GM12878 (cell line): Measurements from ENCODE around the gene SIX3. TPM values are rescaled to one million over a fixed set of nuclear protein-coding genes. Genes with fewer than 3 reads are reported as not detected.

ENCODE experiments used
- BACH1 ChIP-seq: fragments of 450-650 bp; IDR thresholded peaks from 2 replicates; pipeline ENCODE4 v1.6.1; 2017; ENCODE audit warnings: mild to moderate bottlenecking, borderline replicate concordance
- CBFB ChIP-seq: IDR thresholded peaks from 2 replicates; pipeline ENCODE4 v1.6.1; 2016; ENCODE audit warnings: antibody characterized with exemption, low read depth
- CBX3 ChIP-seq: fragments of 200-600 bp; sonication (generic); IDR thresholded peaks from 2 replicates; pipeline ENCODE4 v1.6.1; 2016; ENCODE audit warnings: low read depth, borderline replicate concordance
- polyA plus RNA-seq, 11 experiments: library from polyadenylated mRNA; depleted of rRNA in 4 of 11; unstranded in 6 of 11; stranded (reverse) in 5 of 11; fragments of >200 nt; fragmentation: Nextera tagmentation in 4 of 11; fragmentation: Illumina TruSeq in 1 of 11; extraction: Ambion mirVana in 4 of 11; extraction: Trizol in 1 of 11; gene quantifications; 1 replicate in 1 of 11; 2 replicates in 10 of 11; pipeline versions ENCODE4 v1.2.1 to v1.2.3, GENCODE V29; 2011 to 2016; ENCODE audit warnings: inconsistent platforms in 2 of 11, missing spikeins in 2 of 11, low read depth in 1 of 11
- total RNA-seq, 4 experiments: library from RNA; depleted of rRNA in 3 of 4; stranded (reverse); fragments of >200 nt in 3 of 4; fragmentation: Illumina TruSeq in 1 of 4; extraction: Trizol in 1 of 4; gene quantifications; 2 replicates each; pipeline versions ENCODE4 v1.2.1 to v1.2.3, GENCODE V29; 2013 to 2021
- TF ChIP-seq, protein P1 (sequence below): IDR thresholded peaks from 2 replicates; pipeline ENCODE4 v1.6.1; 2012; ENCODE audit warnings: improper control_type of control experiment, low read depth, low read length; ENCODE audit not compliant: insufficient replicate concordance
- TF ChIP-seq, protein P2 (sequence below): fragments of 450-650 bp; IDR thresholded peaks from 2 replicates; pipeline ENCODE4 v1.6.1; 2016; ENCODE audit warnings: mild to moderate bottlenecking, moderate library complexity, borderline replicate concordance

The SIX3 gene
- total and polyA plus RNA-seq, 10 of the 15 experiments (the other 5 are each of a cell fraction or from before 2014, with no cell fraction given) = 0.05 to 0.42 (median 0.13) TPM; not detected in 4

DNA sequence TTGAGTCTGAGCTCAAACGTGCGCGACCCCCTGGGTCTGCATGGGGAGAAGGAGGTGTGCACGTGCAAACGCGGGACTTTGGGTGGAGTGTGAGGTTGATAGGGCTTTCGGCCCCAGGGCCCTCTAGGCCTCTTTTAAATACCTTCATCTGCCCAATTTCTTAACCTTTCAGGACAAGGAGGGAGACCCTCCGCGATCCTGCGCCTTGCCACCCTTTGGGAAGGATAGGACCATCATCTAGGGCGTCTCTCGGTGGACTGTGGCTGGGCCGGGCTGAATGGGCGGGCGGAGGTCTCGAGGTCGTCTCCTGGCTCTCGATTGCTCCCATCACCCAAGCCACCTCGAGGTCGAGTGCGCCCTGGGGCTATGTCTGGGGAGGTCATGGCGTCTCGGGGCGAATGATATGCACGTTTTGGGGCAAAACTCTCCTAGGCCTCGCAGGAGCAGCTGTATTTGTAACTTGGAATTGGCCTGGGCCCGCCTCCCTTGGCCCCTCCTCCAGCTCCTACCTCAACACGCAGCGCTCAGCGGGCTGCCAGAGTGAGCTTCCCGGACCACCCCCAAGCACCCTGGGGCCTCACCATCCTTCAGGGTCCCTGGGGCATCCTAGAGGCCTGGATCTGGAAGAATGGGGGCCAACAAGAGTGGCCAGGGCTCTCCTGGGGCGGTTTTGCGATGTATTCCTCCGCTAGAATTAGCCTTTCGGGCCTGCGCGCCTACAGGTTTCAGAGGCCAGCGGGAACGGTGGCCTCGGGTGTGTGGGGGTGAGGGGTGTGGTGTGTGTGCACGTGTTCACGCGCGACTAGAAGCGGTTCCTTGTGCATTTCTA is 8.7 kb upstream of the SIX3 start (continued):
- TF ChIP-seq BACH1 (no peak), CBX3 (no peak), CBFB (no peak)
- TF ChIP-seq, protein P1, sequence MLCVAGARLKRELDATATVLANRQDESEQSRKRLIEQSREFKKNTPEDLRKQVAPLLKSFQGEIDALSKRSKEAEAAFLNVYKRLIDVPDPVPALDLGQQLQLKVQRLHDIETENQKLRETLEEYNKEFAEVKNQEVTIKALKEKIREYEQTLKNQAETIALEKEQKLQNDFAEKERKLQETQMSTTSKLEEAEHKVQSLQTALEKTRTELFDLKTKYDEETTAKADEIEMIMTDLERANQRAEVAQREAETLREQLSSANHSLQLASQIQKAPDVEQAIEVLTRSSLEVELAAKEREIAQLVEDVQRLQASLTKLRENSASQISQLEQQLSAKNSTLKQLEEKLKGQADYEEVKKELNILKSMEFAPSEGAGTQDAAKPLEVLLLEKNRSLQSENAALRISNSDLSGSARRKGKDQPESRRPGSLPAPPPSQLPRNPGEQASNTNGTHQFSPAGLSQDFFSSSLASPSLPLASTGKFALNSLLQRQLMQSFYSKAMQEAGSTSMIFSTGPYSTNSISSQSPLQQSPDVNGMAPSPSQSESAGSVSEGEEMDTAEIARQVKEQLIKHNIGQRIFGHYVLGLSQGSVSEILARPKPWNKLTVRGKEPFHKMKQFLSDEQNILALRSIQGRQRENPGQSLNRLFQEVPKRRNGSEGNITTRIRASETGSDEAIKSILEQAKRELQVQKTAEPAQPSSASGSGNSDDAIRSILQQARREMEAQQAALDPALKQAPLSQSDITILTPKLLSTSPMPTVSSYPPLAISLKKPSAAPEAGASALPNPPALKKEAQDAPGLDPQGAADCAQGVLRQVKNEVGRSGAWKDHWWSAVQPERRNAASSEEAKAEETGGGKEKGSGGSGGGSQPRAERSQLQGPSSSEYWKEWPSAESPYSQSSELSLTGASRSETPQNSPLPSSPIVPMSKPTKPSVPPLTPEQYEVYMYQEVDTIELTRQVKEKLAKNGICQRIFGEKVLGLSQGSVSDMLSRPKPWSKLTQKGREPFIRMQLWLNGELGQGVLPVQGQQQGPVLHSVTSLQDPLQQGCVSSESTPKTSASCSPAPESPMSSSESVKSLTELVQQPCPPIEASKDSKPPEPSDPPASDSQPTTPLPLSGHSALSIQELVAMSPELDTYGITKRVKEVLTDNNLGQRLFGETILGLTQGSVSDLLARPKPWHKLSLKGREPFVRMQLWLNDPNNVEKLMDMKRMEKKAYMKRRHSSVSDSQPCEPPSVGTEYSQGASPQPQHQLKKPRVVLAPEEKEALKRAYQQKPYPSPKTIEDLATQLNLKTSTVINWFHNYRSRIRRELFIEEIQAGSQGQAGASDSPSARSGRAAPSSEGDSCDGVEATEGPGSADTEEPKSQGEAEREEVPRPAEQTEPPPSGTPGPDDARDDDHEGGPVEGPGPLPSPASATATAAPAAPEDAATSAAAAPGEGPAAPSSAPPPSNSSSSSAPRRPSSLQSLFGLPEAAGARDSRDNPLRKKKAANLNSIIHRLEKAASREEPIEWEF = no peak
- TF ChIP-seq, protein P2, sequence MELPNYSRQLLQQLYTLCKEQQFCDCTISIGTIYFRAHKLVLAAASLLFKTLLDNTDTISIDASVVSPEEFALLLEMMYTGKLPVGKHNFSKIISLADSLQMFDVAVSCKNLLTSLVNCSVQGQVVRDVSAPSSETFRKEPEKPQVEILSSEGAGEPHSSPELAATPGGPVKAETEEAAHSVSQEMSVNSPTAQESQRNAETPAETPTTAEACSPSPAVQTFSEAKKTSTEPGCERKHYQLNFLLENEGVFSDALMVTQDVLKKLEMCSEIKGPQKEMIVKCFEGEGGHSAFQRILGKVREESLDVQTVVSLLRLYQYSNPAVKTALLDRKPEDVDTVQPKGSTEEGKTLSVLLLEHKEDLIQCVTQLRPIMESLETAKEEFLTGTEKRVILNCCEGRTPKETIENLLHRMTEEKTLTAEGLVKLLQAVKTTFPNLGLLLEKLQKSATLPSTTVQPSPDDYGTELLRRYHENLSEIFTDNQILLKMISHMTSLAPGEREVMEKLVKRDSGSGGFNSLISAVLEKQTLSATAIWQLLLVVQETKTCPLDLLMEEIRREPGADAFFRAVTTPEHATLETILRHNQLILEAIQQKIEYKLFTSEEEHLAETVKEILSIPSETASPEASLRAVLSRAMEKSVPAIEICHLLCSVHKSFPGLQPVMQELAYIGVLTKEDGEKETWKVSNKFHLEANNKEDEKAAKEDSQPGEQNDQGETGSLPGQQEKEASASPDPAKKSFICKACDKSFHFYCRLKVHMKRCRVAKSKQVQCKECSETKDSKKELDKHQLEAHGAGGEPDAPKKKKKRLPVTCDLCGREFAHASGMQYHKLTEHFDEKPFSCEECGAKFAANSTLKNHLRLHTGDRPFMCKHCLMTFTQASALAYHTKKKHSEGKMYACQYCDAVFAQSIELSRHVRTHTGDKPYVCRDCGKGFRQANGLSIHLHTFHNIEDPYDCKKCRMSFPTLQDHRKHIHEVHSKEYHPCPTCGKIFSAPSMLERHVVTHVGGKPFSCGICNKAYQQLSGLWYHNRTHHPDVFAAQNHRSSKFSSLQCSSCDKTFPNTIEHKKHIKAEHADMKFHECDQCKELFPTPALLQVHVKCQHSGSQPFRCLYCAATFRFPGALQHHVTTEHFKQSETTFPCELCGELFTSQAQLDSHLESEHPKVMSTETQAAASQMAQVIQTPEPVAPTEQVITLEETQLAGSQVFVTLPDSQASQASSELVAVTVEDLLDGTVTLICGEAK = no peak
